ENCODE results near the gene DNAJA3. TPM values are rescaled to one million over a fixed set of nuclear protein-coding genes. Genes with fewer than 3 reads are reported as not detected.

The DNAJA3 gene
- total and polyA plus RNA-seq, 10 of the 15 experiments (the other 5 are each of a cell fraction or from before 2014, with no cell fraction given): 8.4 to 141 (median 60.8) TPM

GRCh38 chr16:4491898-4492297 is 66.2 kb downstream of the DNAJA3 start:
- in situ Hi-C loops (cut with MboI): no loop called here
- FAIRE-seq: no peak
- WGBS (ENCODE audit: insufficient coverage, insufficient replicate concordance, low lambda C conversion rate, missing lambda C conversion rate): 88% methylated on average over 4 of the region's 4 CpGs

GRCh38 chr16:4494746-4495490 is 69.2 kb downstream of the DNAJA3 start:
- ChIA-PET RAD21 (ENCODE audit: unreplicated experiment) (no interaction called here), SMC1A (ENCODE audit: uncharacterized antibody, unreplicated experiment) (no interaction called here), CTCF (interaction anchor here (1.3 kb wide), 1 partner anchor 18 kb away, joined by 3 read pairs; no protein-coding TSS in a partner anchor), POLR2A (no interaction called here)
- intact Hi-C loops (cut with micrococcal nuclease; ENCODE audit: unreplicated experiment): no loop called here
- Histone ChIP-seq H3K36me3 (ENCODE audit: control insufficient read depth in 2 of 2, insufficient read depth in 2 of 2, low read length in 1 of 2) (peaks cover 0 to 4% of the 10 kb centered on the region in 2 experiments; a peak in 3 of 4 replicates), H2AFZ (ENCODE audit: control insufficient read depth, low read depth, low read length) (no peak overlapping the region), H4K20me1 (ENCODE audit: control insufficient read depth, insufficient read depth) (no peaks in the 10 kb centered on the region; the same call in 1 of the 2 replicates), H3K4me2 (ENCODE audit: control insufficient read depth, insufficient read depth) (no peak overlapping the region), H3K9ac (ENCODE audit: control insufficient read depth, insufficient read depth, low read length) (no peak overlapping the region), H3K4me1 (ENCODE audit: control insufficient read depth, insufficient read depth, low read length) (no peaks in the 10 kb centered on the region), H3K27ac (ENCODE audit: control insufficient read depth, insufficient read depth) (no peak overlapping the region), H3K9me3 (replicated peaks; ENCODE audit: control insufficient read depth, insufficient read depth, low read length) (no peaks in the 10 kb centered on the region), H3K79me2 (ENCODE audit: control insufficient read depth, insufficient read depth, low read length) (no peaks in the 10 kb centered on the region; the same call in 1 of the 2 replicates), H3K4me3 (no peak overlapping the region), H3K27me3 (replicated peaks in 1 of 2; ENCODE audit: control insufficient read depth in 2 of 2, insufficient read depth in 2 of 2, low read length in 1 of 2) (no peaks in the 10 kb centered on the region)
- DNase-seq (ENCODE audit: low read depth, low spot score) (no peak), ATAC-seq (no peak), FAIRE-seq (no peak)
- WGBS (ENCODE audit: insufficient coverage, insufficient replicate concordance, low lambda C conversion rate, missing lambda C conversion rate): 97% methylated on average over 6 of the region's 6 CpGs
- TF ChIP-seq NRF1 (conservative IDR thresholded peaks at IDR 0.05; ENCODE audit: low read depth, low read length): no peak
- TF ChIP-seq BCL3 (IDR thresholded peaks at IDR 0.05; ENCODE audit: borderline replicate concordance, insufficient read depth, low read depth, low read length, poor library complexity, severe bottlenecking): peak; percentile 77
- no peak for TF ChIP-seq POLR2AphosphoS2 (IDR thresholded peaks at IDR 0.05; ENCODE audit: low read depth, low read length)
- TF ChIP-seq SMAD1 (IDR thresholded peaks at IDR 0.05; ENCODE audit: low read depth, partially characterized antibody): no peak
- BruUV-seq (replicated peaks): no TSS peak
- in situ Hi-C loops (cut with MboI): no loop called here

More at GRCh38 chr16:4491898-4492297, 66.2 kb downstream of the DNAJA3 start:
- Histone ChIP-seq H2AFZ (ENCODE audit: control insufficient read depth, low read depth, low read length) (no peak overlapping the region), H3K79me2 (ENCODE audit: control insufficient read depth, insufficient read depth, low read length) (no peaks in the 10 kb centered on the region; the same call in 1 of the 2 replicates), H3K9ac (ENCODE audit: control insufficient read depth, insufficient read depth, low read length) (no peak overlapping the region), H3K9me3 (replicated peaks; ENCODE audit: control insufficient read depth, insufficient read depth, low read length) (no peaks in the 10 kb centered on the region), H4K20me1 (ENCODE audit: control insufficient read depth, insufficient read depth) (no peaks in the 10 kb centered on the region), H3K4me3 (no peak overlapping the region), H3K4me1 (ENCODE audit: control insufficient read depth, insufficient read depth, low read length) (no peaks in the 10 kb centered on the region), H3K27me3 (replicated peaks in 1 of 2; ENCODE audit: control insufficient read depth in 2 of 2, insufficient read depth in 2 of 2, low read length in 1 of 2) (no peaks in the 10 kb centered on the region), H3K27ac (ENCODE audit: control insufficient read depth, insufficient read depth) (no peak overlapping the region), H3K36me3 (ENCODE audit: control insufficient read depth in 2 of 2, insufficient read depth in 2 of 2, low read length in 1 of 2) (peaks cover 2 to 4% of the 10 kb centered on the region in 2 experiments), H3K4me2 (ENCODE audit: control insufficient read depth, insufficient read depth) (no peak overlapping the region)
- CTCF ChIA-PET: no interaction called here
- POLR2A ChIA-PET: interaction anchor here (0.6 kb wide), 1 partner anchor 12 kb away, joined by 3 read pairs; no protein-coding TSS in a partner anchor
- ATAC-seq (no peak), DNase-seq (ENCODE audit: low read depth, low spot score) (no peak)
- intact Hi-C loops (cut with micrococcal nuclease; ENCODE audit: unreplicated experiment): no loop called here
- RAD21 ChIA-PET (ENCODE audit: unreplicated experiment): no interaction called here
- no peak for TF ChIP-seq SMC3 (IDR thresholded peaks at IDR 0.05; ENCODE audit: borderline replicate concordance, low read length)
- SMC1A ChIA-PET (ENCODE audit: uncharacterized antibody, unreplicated experiment): no interaction called here
- no TSS peak for BruUV-seq (replicated peaks)

Measured in GM12878 (cell line).